Caki2 (cell line): ENCODE measurements around the gene MCF2L2. TPM values are rescaled to one million over a fixed set of nuclear protein-coding genes. Genes with fewer than 3 reads are reported as not detected.

ENCODE experiments used
- DNase-seq: peaks from one replicate; pipeline ENCODE4 v3.0.0-alpha.2; 2015; ENCODE audit warnings: low read depth
- in situ Hi-C: cut with HindIII; loops from 2 replicates; pipeline ENCODE4 v1.10.0; 2016; ENCODE audit warnings: low sequenced_read_pairs, low pct_unique_long_range_greater_than_20kb, mixed read lengths
- total RNA-seq: library from RNA; depleted of rRNA; stranded (reverse); fragments of >200 nt; shearing (Covaris generic); gene quantifications from 2 replicates; pipeline ENCODE4 v1.2.3, GENCODE V29; 2014; ENCODE audit warnings: low replicate concordance

Gene MCF2L2
- total RNA-seq, 1 experiment from 2014 or later, result 0.91 TPM

GRCh38 chr3:183266454-183266853 is 162.0 kb downstream of the MCF2L2 start:
- in situ Hi-C loops, result no loop called here
- DNase-seq, result no peak

- in situ Hi-C loops, result no loop called here
- peak; percentile 70 for DNase-seq
These were observed 162.5 kb downstream of the MCF2L2 start for GRCh38 chr3:183265834-183266417.

- DNase-seq, result no peak
These were observed 163.2 kb downstream of the MCF2L2 start for GRCh38 chr3:183265157-183265642.

GRCh38 chr3:183264268-183264667 is 164.2 kb downstream of the MCF2L2 start:
- no peak for DNase-seq
- in situ Hi-C loops, result no loop called here

More at GRCh38 chr3:183265157-183265642, 163.2 kb downstream of the MCF2L2 start:
- in situ Hi-C loops, result no loop called here

- no peak for DNase-seq
- in situ Hi-C loops, result no loop called here
These were observed 165.5 kb downstream of the MCF2L2 start for GRCh38 chr3:183262875-183263378.

- in situ Hi-C loops, result no loop called here
- no peak for DNase-seq
These were observed 167.2 kb downstream of the MCF2L2 start for GRCh38 chr3:183261151-183261724.

- DNase-seq, result peak; percentile 48
- in situ Hi-C loops, result no loop called here
These were observed 168.1 kb downstream of the MCF2L2 start for GRCh38 chr3:183260167-183260904.

GRCh38 chr3:183259621-183260020 is 168.8 kb downstream of the MCF2L2 start:
- in situ Hi-C loops, result no loop called here
- no peak for DNase-seq

- DNase-seq, result no peak
- in situ Hi-C loops, result no loop called here
These were observed 169.3 kb downstream of the MCF2L2 start for GRCh38 chr3:183259087-183259486.

- in situ Hi-C loops, result no loop called here
- peak; percentile 63 for DNase-seq
These were observed 173.1 kb downstream of the MCF2L2 start for GRCh38 chr3:183255348-183255730.

- DNase-seq, result peak; percentile 63
- in situ Hi-C loops, result no loop called here
These were observed 173.7 kb downstream of the MCF2L2 start for GRCh38 chr3:183254487-183255347.

- in situ Hi-C loops, result no loop called here
- DNase-seq, result peak; percentile 63
These were observed 174.6 kb downstream of the MCF2L2 start for GRCh38 chr3:183253528-183254486.

- peak; percentile 66 for DNase-seq
- in situ Hi-C loops, result no loop called here
These were observed 175.4 kb downstream of the MCF2L2 start, which contains the start of gene B3GNT5 for GRCh38 chr3:183252973-183253527. Gene B3GNT5 (plus strand): TSS chr3:183253253. CDS start chr3:183269799, 16,546 bp downstream.

- no peak for DNase-seq
- in situ Hi-C loops, result no loop called here
These were observed 176.2 kb downstream of the MCF2L2 start for GRCh38 chr3:183252118-183252782.

- in situ Hi-C loops, result no loop called here
- no peak for DNase-seq
These were observed 179.3 kb downstream of the MCF2L2 start for GRCh38 chr3:183249006-183249718.
